Fibroblast of skin of left biceps (primary cell): ENCODE data around the gene ITGAX.
"Not testable (repeated sequence)": the region's sequence is repeated elsewhere in the genome, so short reads cannot be mapped to it uniquely, and the experiment has no call there.

Source experiments
- DNase-seq, 2 experiments: peaks; one replicate each; pipeline ENCODE4 v3.0.0-alpha.2; 2013; ENCODE audit warnings: low read depth in 2 of 2

Gene ITGAX

GRCh38 chr16:31354394-31355291, at the start of gene ITGAX:
Gene ITGAX, plus strand, starts transcription at chr16:31355176. Its CDS starts 79 bp downstream, at chr16:31355255.
- no peak for DNase-seq

DNA sequence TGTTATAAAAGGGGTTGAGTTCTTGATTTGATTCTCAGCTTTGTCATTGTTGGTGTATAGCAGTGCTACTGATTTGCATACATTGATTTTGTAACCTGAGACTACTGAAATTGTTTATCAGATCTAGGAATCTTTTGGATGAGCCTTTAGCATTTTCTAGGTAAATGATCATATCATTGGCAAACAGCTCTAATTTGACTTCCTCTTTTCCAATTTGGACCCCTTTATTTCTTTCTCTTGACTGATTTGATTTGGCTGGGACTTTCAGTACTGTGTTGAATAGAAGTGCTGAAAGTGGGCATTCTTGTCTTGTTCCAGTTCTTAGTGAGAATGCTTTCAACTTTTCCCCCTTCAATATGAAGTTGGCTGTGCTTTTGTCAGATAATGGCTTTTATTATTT, 49.8 kb upstream of the ITGAX start:
- DNase-seq: no peak

GRCh38 chr16:31308381-31308780, 46.6 kb upstream of the ITGAX start:
- not testable (repeated sequence) for DNase-seq

DNA sequence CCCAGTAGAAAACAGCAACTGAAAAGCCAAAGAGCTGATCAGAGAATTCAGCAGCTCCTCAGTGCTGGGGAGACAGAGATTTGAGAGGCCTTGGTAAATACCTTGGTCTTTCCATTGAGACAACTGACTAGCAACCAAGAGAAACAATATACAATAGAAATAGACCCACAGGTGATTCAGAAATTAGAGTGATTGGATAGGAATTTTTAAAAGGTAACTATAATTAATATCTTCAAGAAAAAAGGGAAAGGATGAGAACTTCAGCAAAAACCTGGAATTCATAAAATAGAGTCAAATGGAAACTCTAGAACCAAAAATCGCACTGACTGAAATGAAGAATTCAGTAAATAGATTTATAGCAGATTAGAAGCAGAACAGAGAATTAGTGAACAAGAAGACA, 32.5 kb upstream of the ITGAX start:
- no peak for DNase-seq

GRCh38 chr16:31323959-31324629, 30.9 kb upstream of the ITGAX start:
- no peak for DNase-seq

DNA sequence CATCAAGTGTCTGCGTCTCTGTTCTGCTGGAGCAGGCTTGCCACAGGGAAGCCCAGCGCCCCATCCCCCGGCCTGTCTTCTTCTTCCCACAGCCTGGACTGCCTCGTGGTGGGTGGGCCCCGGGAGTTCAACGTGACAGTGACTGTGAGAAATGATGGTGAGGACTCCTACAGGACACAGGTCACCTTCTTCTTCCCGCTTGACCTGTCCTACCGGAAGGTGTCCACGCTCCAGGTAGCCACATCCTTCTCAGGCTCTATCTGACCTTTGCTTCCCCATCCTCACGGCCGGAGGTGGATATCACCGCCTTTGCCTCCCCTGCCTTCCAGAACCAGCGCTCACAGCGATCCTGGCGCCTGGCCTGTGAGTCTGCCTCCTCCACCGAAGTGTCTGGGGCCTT, 29.8 kb upstream of the ITGAX start:
- no peak for DNase-seq

DNA sequence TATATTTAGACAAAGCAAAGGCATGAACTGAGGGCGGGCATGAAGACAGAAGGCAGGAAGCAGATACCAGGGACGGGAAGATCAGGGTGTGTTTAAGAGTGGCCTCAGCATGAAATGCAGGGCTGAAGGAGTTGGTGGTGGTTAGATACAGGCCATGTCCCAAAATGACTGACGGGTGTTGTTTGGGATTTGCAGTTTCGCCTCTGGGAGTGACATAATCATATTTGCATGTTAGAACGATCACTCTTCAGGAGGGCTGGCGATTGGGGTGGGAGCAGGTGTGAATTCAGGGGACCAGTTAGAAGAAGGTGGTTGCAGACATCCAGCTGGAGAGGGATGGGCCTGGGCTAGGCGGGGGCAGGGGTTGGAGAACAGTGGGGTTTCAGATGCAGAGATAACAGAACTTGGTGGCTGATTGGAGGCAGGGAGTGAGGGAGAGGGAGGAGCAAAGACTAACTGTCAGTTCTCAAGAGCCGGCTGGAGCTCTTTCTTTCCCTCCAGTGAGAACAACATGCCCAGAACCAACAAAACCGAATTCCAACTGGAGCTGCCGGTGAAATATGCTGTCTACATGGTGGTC, 27.2 kb upstream of the ITGAX start:
- no peak for DNase-seq

GRCh38 chr16:31328322-31329052, 26.5 kb upstream of the ITGAX start:
- DNase-seq: no peak

GRCh38 chr16:31329671-31330552, 25.1 kb upstream of the ITGAX start:
- no peak for DNase-seq

DNA sequence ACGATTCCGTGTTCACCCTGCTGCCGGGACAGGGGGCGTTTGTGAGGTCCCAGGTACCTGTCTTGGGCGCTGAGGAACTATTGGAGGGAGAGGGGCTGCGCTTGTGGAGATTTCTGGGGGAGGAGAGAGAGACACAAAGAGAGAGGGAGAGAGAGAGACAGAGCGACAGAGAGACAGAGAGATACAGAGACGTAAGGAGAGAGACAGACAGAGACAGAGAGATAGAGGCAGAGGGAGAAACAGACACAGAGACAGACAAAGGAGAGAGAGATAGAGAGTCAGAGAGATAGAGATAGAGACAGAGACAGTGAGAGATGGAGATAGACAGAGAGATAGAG, 24.5 kb upstream of the ITGAX start:
- no peak for DNase-seq

DNA sequence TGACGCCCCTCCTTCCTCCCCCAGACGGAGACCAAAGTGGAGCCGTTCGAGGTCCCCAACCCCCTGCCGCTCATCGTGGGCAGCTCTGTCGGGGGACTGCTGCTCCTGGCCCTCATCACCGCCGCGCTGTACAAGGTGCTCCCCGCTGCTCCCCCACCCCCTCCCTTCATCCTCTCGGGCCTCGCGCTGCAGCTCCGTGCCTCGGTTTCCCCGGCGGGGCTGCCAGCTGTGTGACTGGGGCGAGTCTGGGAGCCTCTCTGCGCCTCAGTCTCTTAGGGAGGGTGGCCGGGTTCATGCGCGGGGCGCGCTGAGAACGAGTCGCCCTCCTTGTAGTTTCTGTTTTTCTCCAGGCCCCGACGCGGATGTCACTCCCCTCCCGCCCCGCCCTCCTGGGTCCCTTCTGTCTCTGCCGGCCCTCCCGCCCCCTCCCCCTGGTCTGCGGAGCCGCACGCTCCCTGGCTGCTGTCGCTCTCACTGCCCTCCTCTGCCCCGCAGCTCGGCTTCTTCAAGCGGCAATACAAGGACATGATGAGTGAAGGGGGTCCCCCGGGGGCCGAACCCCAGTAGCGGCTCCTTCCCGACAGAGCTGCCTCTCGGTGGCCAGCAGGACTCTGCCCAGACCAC, 23.7 kb upstream of the ITGAX start:
- DNase-seq: no peak

GRCh38 chr16:31331807-31332301, 23.1 kb upstream of the ITGAX start:
- DNase-seq: no peak

DNA sequence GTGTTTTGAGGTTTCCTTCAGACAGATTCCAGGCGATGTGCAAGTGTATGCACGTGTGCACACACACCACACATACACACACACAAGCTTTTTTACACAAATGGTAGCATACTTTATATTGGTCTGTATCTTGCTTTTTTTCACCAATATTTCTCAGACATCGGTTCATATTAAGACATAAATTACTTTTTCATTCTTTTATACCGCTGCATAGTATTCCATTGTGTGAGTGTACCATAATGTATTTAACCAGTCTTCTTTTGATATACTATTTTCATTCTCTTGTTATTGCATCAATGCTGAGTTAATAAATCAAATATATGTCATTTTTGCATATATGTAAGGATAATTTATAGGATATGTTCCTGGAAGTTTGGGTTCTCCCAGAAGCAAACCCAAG, 22.4 kb upstream of the ITGAX start:
- no peak for DNase-seq

DNA sequence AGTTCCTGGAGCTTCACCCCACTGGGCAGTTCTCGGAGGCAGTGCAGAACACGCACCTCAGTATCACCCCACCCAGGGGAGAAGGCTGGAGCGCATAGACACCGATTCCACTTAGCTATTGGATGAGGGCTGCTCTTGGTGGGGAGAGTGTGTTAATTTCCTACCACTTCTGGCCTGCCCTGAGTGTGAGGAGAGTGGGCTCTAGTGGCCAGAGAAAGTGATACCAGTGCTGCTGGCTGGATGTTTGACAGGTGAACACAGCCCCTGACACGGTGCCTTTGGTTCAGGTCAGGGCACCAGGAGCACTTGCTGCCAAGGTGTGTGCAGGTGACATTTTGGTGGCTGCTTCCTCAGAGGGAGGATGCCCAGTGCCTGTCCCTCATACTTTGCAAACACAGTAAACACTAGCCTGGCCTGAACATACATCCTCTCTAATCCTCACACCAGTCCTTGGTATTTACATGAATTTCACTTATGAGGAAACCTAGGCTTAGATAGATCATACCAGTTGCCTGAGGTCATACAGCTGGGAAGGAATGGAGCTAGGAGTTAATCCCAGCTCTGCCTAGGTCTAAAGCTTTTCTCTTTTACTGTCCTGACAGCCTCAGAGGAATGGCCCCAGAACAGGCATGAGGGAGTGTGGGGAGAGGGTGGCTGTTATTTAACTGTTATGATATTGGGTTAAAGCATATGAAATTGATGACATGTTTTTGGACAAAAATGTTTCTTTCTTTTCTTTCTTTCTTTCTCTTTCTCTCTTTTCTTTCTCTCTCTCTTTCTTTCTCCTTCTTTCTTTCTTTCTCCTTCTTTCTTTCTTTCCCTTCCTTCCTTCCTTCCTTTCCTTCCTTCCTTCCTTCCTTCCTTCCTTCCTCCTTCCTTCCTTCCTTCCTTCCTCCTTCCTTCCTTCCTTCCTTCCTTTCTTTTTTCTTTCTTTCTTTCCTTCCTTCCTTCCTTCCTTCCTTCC, 21.0 kb upstream of the ITGAX start:
- DNase-seq: no peak

GRCh38 chr16:31334934-31335333, 20.0 kb upstream of the ITGAX start:
- DNase-seq: no peak

- DNase-seq: no peak
Measured at GRCh38 chr16:31335431-31335830, 19.5 kb upstream of the ITGAX start.

- DNase-seq: not testable (repeated sequence)
Measured at GRCh38 chr16:31338166-31338685, 16.8 kb upstream of the ITGAX start.

GRCh38 chr16:31344712-31345111, 10.3 kb upstream of the ITGAX start:
- DNase-seq: no peak

GRCh38 chr16:31347445-31347844, 7.5 kb upstream of the ITGAX start:
- DNase-seq: no peak
